BLaER1 treated with 17β-estradiol and CSF1 and Interleukin-3, amounts not matched to agents 10 nM and 100 nM (cell line): ENCODE measurements around the gene NDE1.

Experiments used
- H3K27ac ChIP-seq, 11 experiments: shearing (Covaris generic); formaldehyde crosslinking; 2 replicates each; pipeline ENCODE4 v1.8.1; 2022
- H3K27me3 ChIP-seq, 11 experiments: shearing (Covaris generic); formaldehyde crosslinking; 2 replicates each; pipeline ENCODE4 v1.8.1; 2022
- H3K36me3 ChIP-seq, 11 experiments: shearing (Covaris generic); formaldehyde crosslinking; 2 replicates each; pipeline ENCODE4 v1.8.1; 2022
- H3K4me1 ChIP-seq, 10 experiments: shearing (Covaris generic); formaldehyde crosslinking; 2 replicates each; pipeline ENCODE4 v1.8.1; 2022
- H3K4me2 ChIP-seq, 11 experiments: shearing (Covaris generic); formaldehyde crosslinking; 2 replicates each; pipeline ENCODE4 v1.8.1; 2022
- H3K4me3 ChIP-seq, 10 experiments: shearing (Covaris generic); formaldehyde crosslinking; 2 replicates each; pipeline ENCODE4 v1.8.1; 2022
- H3K9ac ChIP-seq, 11 experiments: shearing (Covaris generic); formaldehyde crosslinking; 2 replicates each; pipeline ENCODE4 v1.8.1; 2022
- H3K9me3 ChIP-seq, 11 experiments: shearing (Covaris generic); formaldehyde crosslinking; replicated peaks in 1 of 11; 2 replicates each; pipeline ENCODE4 v1.8.1; 2022
- H4K20me1 ChIP-seq, 11 experiments: shearing (Covaris generic); formaldehyde crosslinking; 2 replicates each; pipeline ENCODE4 v1.8.1; 2022
- Cebpa-rat ChIP-seq, 11 experiments: shearing (Covaris generic); IDR thresholded peaks; 2 replicates each; pipeline ENCODE4 v1.8.1; 2022

The NDE1 gene

GRCh38 chr16:15759070-15759469, 109.0 kb downstream of the NDE1 start:
- H4K20me1 ChIP-seq = peaks cover 0 to 6% (median 0%) of the 10 kb centered on the region in 11 experiments; a peak in 1 of 22 replicates
- H3K27me3 ChIP-seq = no peaks in the 10 kb centered on the region
- H3K4me3 ChIP-seq = no peak overlapping the region
- no peak for TF ChIP-seq Cebpa-rat (IDR thresholded peaks at IDR 0.05)
- H3K9ac ChIP-seq = no peak overlapping the region
- no peak overlapping the region for H3K4me2 ChIP-seq
- peaks cover 0 to 45% (median 21%) of the 10 kb centered on the region in 10 experiments; a peak in 16 of 20 replicates for H3K4me1 ChIP-seq
- no peak overlapping the region for H3K27ac ChIP-seq
- no peaks in the 10 kb centered on the region for H3K9me3 ChIP-seq
- no peaks in the 10 kb centered on the region for H3K36me3 ChIP-seq

- Histone ChIP-seq H3K27me3 (no peaks in the 10 kb centered on the region), H3K36me3 (no peaks in the 10 kb centered on the region), H3K9ac (no peak overlapping the region), H4K20me1 (peaks cover 0 to 6% (median 0%) of the 10 kb centered on the region in 11 experiments; a peak in 1 of 22 replicates), H3K9me3 (no peaks in the 10 kb centered on the region), H3K4me2 (no peak overlapping the region), H3K4me1 (peaks cover 0 to 41% (median 21%) of the 10 kb centered on the region in 10 experiments; a peak in 16 of 20 replicates), H3K27ac (no peak overlapping the region), H3K4me3 (no peak overlapping the region)
- TF ChIP-seq Cebpa-rat (IDR thresholded peaks at IDR 0.05) = no peak
Measured at GRCh38 chr16:15760129-15760528, 110.1 kb downstream of the NDE1 start.

GRCh38 chr16:15764112-15764511, 114.1 kb downstream of the NDE1 start:
- Histone ChIP-seq H3K4me1 (peaks cover 0 to 29% (median 16%) of the 10 kb centered on the region in 10 experiments; a peak in 15 of 20 replicates), H3K9me3 (peaks cover 5 to 15% (median 11%) of the 10 kb centered on the region in 11 experiments; a peak in 20 of 22 replicates), H3K27ac (no peak overlapping the region), H3K9ac (no peak overlapping the region; a peak in 1 of 22 replicates), H3K27me3 (no peaks in the 10 kb centered on the region), H3K36me3 (no peaks in the 10 kb centered on the region), H3K4me2 (no peak overlapping the region), H4K20me1 (no peaks in the 10 kb centered on the region), H3K4me3 (no peak overlapping the region)
- TF ChIP-seq Cebpa-rat (IDR thresholded peaks at IDR 0.05) = no peak

- TF ChIP-seq Cebpa-rat (IDR thresholded peaks at IDR 0.05) = no peak
- Histone ChIP-seq H3K9ac (no peak overlapping the region), H4K20me1 (no peaks in the 10 kb centered on the region)
Measured at GRCh38 chr16:15765116-15765515, 115.1 kb downstream of the NDE1 start.

GRCh38 chr16:15765880-15766279, 115.8 kb downstream of the NDE1 start:
- Histone ChIP-seq H4K20me1 (no peaks in the 10 kb centered on the region), H3K27ac (no peak overlapping the region), H3K4me3 (no peak overlapping the region), H3K27me3 (no peaks in the 10 kb centered on the region), H3K36me3 (no peaks in the 10 kb centered on the region), H3K4me1 (peaks cover 0 to 29% (median 16%) of the 10 kb centered on the region in 10 experiments; a peak in 15 of 20 replicates), H3K9me3 (peaks cover 5 to 15% (median 11%) of the 10 kb centered on the region in 11 experiments; a peak in 20 of 22 replicates), H3K9ac (no peak overlapping the region), H3K4me2 (peak overlapping the region in 7 of 11 experiments; percentile 14 to 48 (median 41); a peak in 8 of 22 replicates)
- TF ChIP-seq Cebpa-rat (IDR thresholded peaks at IDR 0.05) = no peak

More at GRCh38 chr16:15765116-15765515, 115.1 kb downstream of the NDE1 start:
- H3K4me3 ChIP-seq = no peak overlapping the region
- H3K9me3 ChIP-seq = peaks cover 5 to 15% (median 11%) of the 10 kb centered on the region in 11 experiments; a peak in 20 of 22 replicates
- H3K27me3 ChIP-seq = no peaks in the 10 kb centered on the region
- no peak overlapping the region for H3K4me2 ChIP-seq
- H3K36me3 ChIP-seq = no peaks in the 10 kb centered on the region
- no peak overlapping the region for H3K27ac ChIP-seq
- peaks cover 0 to 29% (median 16%) of the 10 kb centered on the region in 10 experiments; a peak in 15 of 20 replicates for H3K4me1 ChIP-seq

GRCh38 chr16:15766918-15767317, 116.9 kb downstream of the NDE1 start:
- TF ChIP-seq Cebpa-rat (IDR thresholded peaks at IDR 0.05) = no peak
- Histone ChIP-seq H3K27me3 (no peaks in the 10 kb centered on the region), H3K9me3 (peaks cover 5 to 15% (median 11%) of the 10 kb centered on the region in 11 experiments; a peak in 20 of 22 replicates), H3K36me3 (no peaks in the 10 kb centered on the region), H3K4me2 (no peak overlapping the region), H3K4me1 (peaks cover 0 to 21% (median 16%) of the 10 kb centered on the region in 10 experiments; a peak in 15 of 20 replicates), H3K9ac (no peak overlapping the region), H3K27ac (no peak overlapping the region), H4K20me1 (no peaks in the 10 kb centered on the region), H3K4me3 (no peak overlapping the region)

- no peak overlapping the region for H3K4me3 ChIP-seq
- no peak for TF ChIP-seq Cebpa-rat (IDR thresholded peaks at IDR 0.05)
- peaks cover 5 to 15% (median 11%) of the 10 kb centered on the region in 11 experiments; a peak in 20 of 22 replicates for H3K9me3 ChIP-seq
- no peaks in the 10 kb centered on the region for H3K36me3 ChIP-seq
- no peak overlapping the region for H3K9ac ChIP-seq
- H3K27ac ChIP-seq = no peak overlapping the region
- no peaks in the 10 kb centered on the region for H4K20me1 ChIP-seq
- no peak overlapping the region for H3K4me2 ChIP-seq
- H3K4me1 ChIP-seq = peaks cover 0 to 12% (median 8%) of the 10 kb centered on the region in 10 experiments; a peak in 15 of 20 replicates
- no peaks in the 10 kb centered on the region for H3K27me3 ChIP-seq
Measured at GRCh38 chr16:15768201-15768600, 118.2 kb downstream of the NDE1 start.

GRCh38 chr16:15769239-15769638, 119.2 kb downstream of the NDE1 start:
- no peak for TF ChIP-seq Cebpa-rat (IDR thresholded peaks at IDR 0.05)
- no peak overlapping the region for H3K4me2 ChIP-seq
- H3K36me3 ChIP-seq = no peaks in the 10 kb centered on the region
- no peaks in the 10 kb centered on the region for H3K27me3 ChIP-seq
- no peak overlapping the region for H3K4me3 ChIP-seq
- no peaks in the 10 kb centered on the region for H4K20me1 ChIP-seq
- H3K27ac ChIP-seq = no peak overlapping the region
- peaks cover 5 to 15% (median 11%) of the 10 kb centered on the region in 11 experiments; a peak in 20 of 22 replicates for H3K9me3 ChIP-seq
- H3K4me1 ChIP-seq = peaks cover 0 to 10% (median 6%) of the 10 kb centered on the region in 10 experiments; a peak in 13 of 20 replicates
- H3K9ac ChIP-seq = no peak overlapping the region

- Histone ChIP-seq H3K27me3 (no peaks in the 10 kb centered on the region), H3K36me3 (no peaks in the 10 kb centered on the region), H4K20me1 (no peaks in the 10 kb centered on the region), H3K9me3 (peaks cover 5 to 15% (median 11%) of the 10 kb centered on the region in 11 experiments; a peak in 20 of 22 replicates), H3K4me3 (no peak overlapping the region), H3K9ac (no peak overlapping the region), H3K27ac (no peak overlapping the region), H3K4me2 (no peak overlapping the region), H3K4me1 (peaks cover 0 to 10% (median 6%) of the 10 kb centered on the region in 10 experiments; a peak in 13 of 20 replicates)
- no peak for TF ChIP-seq Cebpa-rat (IDR thresholded peaks at IDR 0.05)
Measured at GRCh38 chr16:15770107-15770506, 120.1 kb downstream of the NDE1 start.

GRCh38 chr16:15770512-15770911, 120.5 kb downstream of the NDE1 start:
- H3K36me3 ChIP-seq = no peaks in the 10 kb centered on the region
- no peak for TF ChIP-seq Cebpa-rat (IDR thresholded peaks at IDR 0.05)
- H3K4me2 ChIP-seq = no peak overlapping the region
- H3K27me3 ChIP-seq = no peaks in the 10 kb centered on the region
- H3K4me1 ChIP-seq = peaks cover 0 to 10% (median 6%) of the 10 kb centered on the region in 10 experiments; a peak in 13 of 20 replicates
- H3K9me3 ChIP-seq = peaks cover 5 to 15% (median 11%) of the 10 kb centered on the region in 11 experiments; a peak in 20 of 22 replicates
- no peaks in the 10 kb centered on the region for H4K20me1 ChIP-seq
- H3K4me3 ChIP-seq = no peak overlapping the region
- no peak overlapping the region for H3K9ac ChIP-seq
- H3K27ac ChIP-seq = no peak overlapping the region
